Measurements from ENCODE around the gene P4HA2. TPM values are rescaled to one million over a fixed set of nuclear protein-coding genes. Genes with fewer than 3 reads are reported as not detected.

Gene P4HA2
- total and polyA plus RNA-seq, 2 of the 8 experiments (the other 6 are each of a cell fraction or from before 2014, with no cell fraction given), result 7.4 to 9.3 TPM

DNA sequence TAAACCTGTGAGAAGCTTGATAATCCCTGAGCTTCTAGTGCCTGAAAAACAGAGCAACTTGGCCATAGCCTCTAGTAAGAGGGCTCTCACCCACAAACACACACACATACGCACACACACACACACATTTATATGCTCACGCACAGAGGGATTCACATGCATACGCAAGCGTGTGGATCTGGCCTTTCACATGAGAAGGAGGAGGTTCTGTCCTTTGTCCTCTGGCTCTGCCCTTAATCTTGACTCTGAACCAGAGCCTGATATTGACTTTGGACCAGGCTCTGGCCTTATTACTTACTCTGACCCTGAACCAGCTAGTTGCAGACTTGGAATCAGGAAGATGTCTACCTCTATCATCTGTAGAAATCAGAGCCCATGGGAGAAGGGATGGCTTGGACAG, 10.0 kb upstream of the P4HA2 start:
- FAIRE-seq (no peak), DNase-seq (ENCODE audit: low read depth in 1 of 2, low spot score in 2 of 2) (no peak)
- Histone ChIP-seq H3K14ac (ENCODE audit: insufficient read length) (no peak overlapping the region), H4K5ac (ENCODE audit: insufficient read length, low read depth, low read length) (no peak overlapping the region), H3K4ac (replicated peaks; ENCODE audit: insufficient read length, low read depth, low read length) (no peak overlapping the region), H2BK20ac (ENCODE audit: low read length) (no peak overlapping the region), H3K79me1 (ENCODE audit: low read depth, low read length) (no peaks in the 10 kb centered on the region), H3K4me3 (ENCODE audit: extremely low read depth in 1 of 4, insufficient read depth in 2 of 4, low read depth in 3 of 4, low read length in 4 of 4) (no peak overlapping the region), H4K20me1 (replicated peaks in 1 of 2; ENCODE audit: control insufficient read depth in 1 of 2, insufficient read depth in 2 of 2, low read length in 2 of 2) (peaks cover 0 to 2% of the 10 kb centered on the region in 2 experiments), H4K91ac (replicated peaks; ENCODE audit: insufficient read length, low read length) (no peak overlapping the region), H2BK5ac (ENCODE audit: low read depth, low read length) (no peak overlapping the region), H3K27me3 (replicated peaks in 1 of 4; ENCODE audit: control insufficient read depth in 3 of 4, extremely low read depth in 1 of 4, insufficient read depth in 3 of 4, low read length in 3 of 4) (no peaks in the 10 kb centered on the region), H3K56ac (replicated peaks; ENCODE audit: insufficient read length, low read depth, low read length) (no peak overlapping the region), H3K18ac (ENCODE audit: extremely low read depth, low read length) (no peak overlapping the region), H3K27ac (ENCODE audit: low read depth, low read length) (no peak overlapping the region), H2BK15ac (ENCODE audit: low read length) (no peak overlapping the region), H2BK12ac (ENCODE audit: low read depth, low read length) (no peak overlapping the region), H3K23me2 (ENCODE audit: low read depth, low read length) (no peaks in the 10 kb centered on the region), H2BK120ac (replicated peaks; ENCODE audit: low read depth, low read length) (no peak overlapping the region), H4K8ac (ENCODE audit: extremely low read depth, insufficient read depth, low read length) (no peak overlapping the region), H3K23ac (ENCODE audit: insufficient read length) (no peak overlapping the region), H3K79me2 (ENCODE audit: control insufficient read depth in 1 of 2, insufficient read depth in 2 of 2, low read length in 2 of 2) (no peaks in the 10 kb centered on the region), H3K9me3 (ENCODE audit: insufficient read depth in 2 of 2, low read depth in 1 of 2, low read length in 1 of 2) (peaks cover 0 to 3% of the 10 kb centered on the region in 2 experiments; a peak in 1 of 4 replicates), H2AFZ (ENCODE audit: low read length) (no peak overlapping the region), H3K9ac (replicated peaks in 1 of 4; ENCODE audit: extremely low read depth in 1 of 4, low read depth in 3 of 4, low read length in 3 of 4) (no peak overlapping the region), H3K4me2 (ENCODE audit: insufficient read depth in 1 of 2, low read depth in 2 of 2, low read length in 2 of 2) (no peak overlapping the region), H2AK5ac (ENCODE audit: low read depth, low read length) (0 out of 2 replicates have a peak overlapping the region, but pooled peaks have one; percentile 65), H3K36me3 (ENCODE audit: control insufficient read depth in 2 of 4, insufficient read depth in 4 of 4, low read length in 3 of 4) (no peaks in the 10 kb centered on the region), H3K4me1 (replicated peaks in 1 of 4; ENCODE audit: control insufficient read depth in 3 of 4, insufficient read depth in 4 of 4, low read length in 3 of 4) (no peaks in the 10 kb centered on the region)
- POLR2A ChIA-PET (ENCODE audit: partially characterized antibody), result interaction anchor here (0.6 to 2.4 kb wide), 3 partner anchors 10 to 259 kb away, joined by 3 to 11 read pairs (median 3); partner anchors contain the start of gene P4HA2
- 91% methylated on average over 4 of the region's 4 CpGs; no CpG with 5 or more reads in 1 of the 2 experiments for WGBS, 2 experiments (ENCODE audit: extremely low coverage in 1 of 2, insufficient coverage in 1 of 2, insufficient read length in 1 of 2, insufficient replicate concordance in 2 of 2, low coverage in 1 of 2, low lambda C conversion rate in 2 of 2, missing lambda C conversion rate in 1 of 2)
- CTCF ChIA-PET (ENCODE audit: partially characterized antibody), result interaction anchor here (0.6 to 5.9 kb wide), 62 partner anchors 9 to 648 kb away, joined by 3 to 96 read pairs (median 7); partner anchors contain the start of genes ACSL6, CSF2, P4HA2 and PDLIM4
- TF ChIP-seq TCF12 (IDR thresholded peaks at IDR 0.05; ENCODE audit: low read depth, low read length), result no peak
- TF ChIP-seq POLR2AphosphoS5 (IDR thresholded peaks at IDR 0.05; ENCODE audit: low read depth, low read length), result no peak
- TF ChIP-seq SIN3A (conservative IDR thresholded peaks at IDR 0.05 in 1 of 2, IDR thresholded peaks at IDR 0.05 in 1 of 2; ENCODE audit: low read depth in 1 of 2, low read length in 2 of 2), result no peak
- TF ChIP-seq, protein P1, sequence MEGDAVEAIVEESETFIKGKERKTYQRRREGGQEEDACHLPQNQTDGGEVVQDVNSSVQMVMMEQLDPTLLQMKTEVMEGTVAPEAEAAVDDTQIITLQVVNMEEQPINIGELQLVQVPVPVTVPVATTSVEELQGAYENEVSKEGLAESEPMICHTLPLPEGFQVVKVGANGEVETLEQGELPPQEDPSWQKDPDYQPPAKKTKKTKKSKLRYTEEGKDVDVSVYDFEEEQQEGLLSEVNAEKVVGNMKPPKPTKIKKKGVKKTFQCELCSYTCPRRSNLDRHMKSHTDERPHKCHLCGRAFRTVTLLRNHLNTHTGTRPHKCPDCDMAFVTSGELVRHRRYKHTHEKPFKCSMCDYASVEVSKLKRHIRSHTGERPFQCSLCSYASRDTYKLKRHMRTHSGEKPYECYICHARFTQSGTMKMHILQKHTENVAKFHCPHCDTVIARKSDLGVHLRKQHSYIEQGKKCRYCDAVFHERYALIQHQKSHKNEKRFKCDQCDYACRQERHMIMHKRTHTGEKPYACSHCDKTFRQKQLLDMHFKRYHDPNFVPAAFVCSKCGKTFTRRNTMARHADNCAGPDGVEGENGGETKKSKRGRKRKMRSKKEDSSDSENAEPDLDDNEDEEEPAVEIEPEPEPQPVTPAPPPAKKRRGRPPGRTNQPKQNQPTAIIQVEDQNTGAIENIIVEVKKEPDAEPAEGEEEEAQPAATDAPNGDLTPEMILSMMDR (IDR thresholded peaks at IDR 0.05; ENCODE audit: control extremely low read depth in 1 of 3, insufficient read depth in 1 of 3, low read depth in 1 of 3, low read length in 3 of 3), result no peak
- no peak for TF ChIP-seq SIRT6 (IDR thresholded peaks at IDR 0.05; ENCODE audit: low read length)
- no peak for TF ChIP-seq MAFK (IDR thresholded peaks at IDR 0.05; ENCODE audit: low read depth, low read length)
- TF ChIP-seq ASH2L (IDR thresholded peaks at IDR 0.05; ENCODE audit: low read length), result no peak
- no peak for TF ChIP-seq YY1 (IDR thresholded peaks at IDR 0.05; ENCODE audit: low read depth, low read length)
- TF ChIP-seq, protein P2, sequence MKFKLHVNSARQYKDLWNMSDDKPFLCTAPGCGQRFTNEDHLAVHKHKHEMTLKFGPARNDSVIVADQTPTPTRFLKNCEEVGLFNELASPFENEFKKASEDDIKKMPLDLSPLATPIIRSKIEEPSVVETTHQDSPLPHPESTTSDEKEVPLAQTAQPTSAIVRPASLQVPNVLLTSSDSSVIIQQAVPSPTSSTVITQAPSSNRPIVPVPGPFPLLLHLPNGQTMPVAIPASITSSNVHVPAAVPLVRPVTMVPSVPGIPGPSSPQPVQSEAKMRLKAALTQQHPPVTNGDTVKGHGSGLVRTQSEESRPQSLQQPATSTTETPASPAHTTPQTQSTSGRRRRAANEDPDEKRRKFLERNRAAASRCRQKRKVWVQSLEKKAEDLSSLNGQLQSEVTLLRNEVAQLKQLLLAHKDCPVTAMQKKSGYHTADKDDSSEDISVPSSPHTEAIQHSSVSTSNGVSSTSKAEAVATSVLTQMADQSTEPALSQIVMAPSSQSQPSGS (IDR thresholded peaks at IDR 0.05; ENCODE audit: low read length), result no peak
- no peak for TF ChIP-seq PHF8 (conservative IDR thresholded peaks at IDR 0.05; ENCODE audit: low read depth, low read length)

All from H1 (cell line).